Psoas muscle (tissue), 8 donors: Measurements from ENCODE around the gene TBXAS1. TPM values are rescaled to one million over a fixed set of nuclear protein-coding genes. Genes with fewer than 3 reads are reported as not detected.

Experiments used
- ATAC-seq, 4 donors: fragments of 200-7000 bp; cut with Tn5 transposase; one replicate each; pipeline ENCODE4 v1.9.1; 2020; ENCODE audit warnings: moderate library complexity in 3 of 4, mild to moderate bottlenecking in 2 of 4
- DNase-seq, 2 donors: peaks; one replicate each; pipeline ENCODE4 v3.0.0-alpha.2; 2020
- H3K27ac ChIP-seq: fragments of 200-600 bp; one replicate; pipeline ENCODE4 v1.8.0; 2022
- H3K27me3 ChIP-seq, 3 donors: fragments of 200-600 bp in 1 of 3; one replicate each; pipeline versions ENCODE4 v1.6.1 to v1.8.0; 2013 to 2022; ENCODE audit warnings: low read length in 2 of 3, mild to moderate bottlenecking in 2 of 3, moderate library complexity in 1 of 3; ENCODE audit not compliant: insufficient read depth in 3 of 3
- H3K36me3 ChIP-seq, 2 donors: fragments of 200-600 bp in 1 of 2; one replicate each; pipeline versions ENCODE4 v1.6.1 to v1.8.0; 2013 to 2022; ENCODE audit warnings: low read depth in 1 of 2, mild to moderate bottlenecking in 1 of 2, moderate library complexity in 1 of 2; ENCODE audit not compliant: insufficient read depth in 1 of 2
- H3K4me1 ChIP-seq: fragments of 200-600 bp; one replicate; pipeline ENCODE4 v1.8.0; 2022
- H3K4me3 ChIP-seq: fragments of 200-600 bp; one replicate; pipeline ENCODE4 v1.8.0; 2022; ENCODE audit warnings: mild to moderate bottlenecking
- H3K9me3 ChIP-seq: fragments of 200-600 bp; one replicate; pipeline ENCODE4 v1.8.0; 2022
- WGBS, 3 donors: extraction: QIAGEN DNeasy Blood & Tissue Kit; methylation state at CpG; one replicate each; pipeline versions ENCODE4 v1.1.6 to v1.1.7; 2013; 5-methylcytosine and 5-hydroxymethylcytosine counted together
- intact Hi-C, 2 donors: fragments of 100-400 bp; cut with DNase I; formaldehyde crosslinking; loops; one replicate each; pipeline versions ENCODE4 v1.11.0 to v1.14.2; 2022
- polyA plus RNA-seq, 3 donors: library from polyadenylated mRNA; stranded (reverse); fragments of 200-250 nt; gene quantifications; one replicate each; pipeline ENCODE4 v1.2.3, GENCODE V29; 2013
- total RNA-seq, 4 donors: library from RNA; stranded (reverse); fragmentation: NEBNext Ultra II Directional in 2 of 4; extraction: Animal tissue kit (Norgen Biotek cat#: 25700) in 2 of 4; gene quantifications; one replicate each; pipeline versions ENCODE4 v1.2.1 to v1.2.4, GENCODE V29; 2021 to 2023
- TF ChIP-seq, protein P1 (sequence below): fragments of 200-600 bp; IDR thresholded peaks from one replicate; pipeline ENCODE4 v1.8.0; 2022; ENCODE audit warnings: antibody characterized with exemption
- donor health status: healthy with polysubstance abuse.
- donor health status: DM: no; HTN: no; CAD: no; lungs with moderate emphysema.
- donor health status: Bipolar disorder and iron deficiency.
- donor health status: healthy.
- donor health status: DM: yes; HTN: yes; CAD: no.
- donor health status: DM: no; HTN: no; CAD: no.
- donor health status: DM: no; HTN: no; CAD: no.
- donor health status: DM: yes; HTN: yes; CAD: no.

The TBXAS1 gene
- total and polyA plus RNA-seq, 7 donors, result 0.90 to 2.9 (median 2.0) TPM

DNA sequence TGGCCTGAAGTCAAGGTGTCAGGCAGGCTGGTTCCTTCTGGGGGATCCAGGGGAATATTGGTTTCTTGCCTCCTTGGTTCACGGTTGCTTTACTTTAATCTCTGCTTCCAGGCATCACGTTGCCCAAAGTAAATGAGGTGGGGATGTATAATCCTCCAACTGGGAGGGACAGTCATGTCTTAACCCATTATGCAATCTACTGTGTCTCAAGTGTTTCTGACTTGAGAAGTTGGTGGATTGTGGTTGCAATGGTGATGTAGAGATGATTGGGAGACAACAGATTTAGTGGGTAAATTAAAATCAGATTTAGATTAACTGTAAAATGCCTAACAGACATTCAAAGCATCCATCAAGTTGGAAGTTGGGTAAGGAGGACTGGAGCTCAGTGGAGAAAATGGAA, 32.7 kb downstream of the TBXAS1 start:
- intact Hi-C loops, result no loop called here
- Histone ChIP-seq H3K27ac (no peak overlapping the region), H3K4me1 (no peaks in the 10 kb centered on the region), H3K36me3 (no peaks in the 10 kb centered on the region), H3K27me3 (no peaks in the 10 kb centered on the region), H3K9me3 (peaks cover 9% of the 10 kb centered on the region), H3K4me3 (no peak overlapping the region)
- WGBS, 3 donors, result 36 to 37% (median 37%) methylated on average over 2 of the region's 2 CpGs
- DNase-seq, result no peak
- no peak for ATAC-seq
- TF ChIP-seq, protein P1, sequence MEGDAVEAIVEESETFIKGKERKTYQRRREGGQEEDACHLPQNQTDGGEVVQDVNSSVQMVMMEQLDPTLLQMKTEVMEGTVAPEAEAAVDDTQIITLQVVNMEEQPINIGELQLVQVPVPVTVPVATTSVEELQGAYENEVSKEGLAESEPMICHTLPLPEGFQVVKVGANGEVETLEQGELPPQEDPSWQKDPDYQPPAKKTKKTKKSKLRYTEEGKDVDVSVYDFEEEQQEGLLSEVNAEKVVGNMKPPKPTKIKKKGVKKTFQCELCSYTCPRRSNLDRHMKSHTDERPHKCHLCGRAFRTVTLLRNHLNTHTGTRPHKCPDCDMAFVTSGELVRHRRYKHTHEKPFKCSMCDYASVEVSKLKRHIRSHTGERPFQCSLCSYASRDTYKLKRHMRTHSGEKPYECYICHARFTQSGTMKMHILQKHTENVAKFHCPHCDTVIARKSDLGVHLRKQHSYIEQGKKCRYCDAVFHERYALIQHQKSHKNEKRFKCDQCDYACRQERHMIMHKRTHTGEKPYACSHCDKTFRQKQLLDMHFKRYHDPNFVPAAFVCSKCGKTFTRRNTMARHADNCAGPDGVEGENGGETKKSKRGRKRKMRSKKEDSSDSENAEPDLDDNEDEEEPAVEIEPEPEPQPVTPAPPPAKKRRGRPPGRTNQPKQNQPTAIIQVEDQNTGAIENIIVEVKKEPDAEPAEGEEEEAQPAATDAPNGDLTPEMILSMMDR, result no peak

DNA sequence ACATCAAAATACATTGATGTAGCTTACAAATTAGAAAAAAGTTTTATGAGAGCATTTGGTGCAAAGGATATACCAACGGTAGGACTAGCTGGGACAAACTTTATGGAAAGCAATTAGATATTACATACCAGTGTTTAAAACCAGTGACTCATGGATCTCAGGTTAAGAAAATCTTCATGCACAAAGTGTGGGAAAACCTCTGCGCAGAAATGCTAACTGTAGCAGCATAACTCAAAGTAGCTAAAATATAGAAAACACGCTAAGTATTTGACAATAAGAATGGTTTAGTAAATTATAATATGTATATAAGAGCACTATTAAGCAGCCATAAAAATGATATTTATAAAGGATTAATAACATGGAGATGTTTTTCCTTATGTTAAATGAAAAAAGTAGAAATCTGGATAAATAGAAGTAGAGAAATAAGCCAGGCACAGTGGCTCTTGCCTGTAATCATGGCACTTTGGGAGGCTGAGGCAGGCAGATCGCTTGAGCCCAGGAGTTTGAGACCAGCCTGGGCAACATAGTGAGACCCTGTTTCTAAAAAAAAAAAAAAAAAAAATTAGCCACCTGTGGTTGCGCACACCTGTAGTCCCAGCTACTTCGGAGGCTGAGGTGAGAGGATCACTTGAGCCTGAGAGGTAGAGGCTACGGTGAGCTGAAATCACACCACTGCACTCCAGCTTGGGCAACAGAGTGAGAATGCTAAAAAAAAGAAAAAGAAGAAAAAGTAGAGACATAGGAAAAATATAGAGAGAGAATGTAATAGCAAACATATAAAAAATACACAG, 37.2 kb downstream of the TBXAS1 start:
- H3K4me1 ChIP-seq, result no peaks in the 10 kb centered on the region
- ATAC-seq, result no peak
- no peaks in the 10 kb centered on the region for H3K27me3 ChIP-seq
- H3K4me3 ChIP-seq, result no peak overlapping the region
- H3K9me3 ChIP-seq, result peaks cover 9% of the 10 kb centered on the region
- no peak for DNase-seq
- no peak overlapping the region for H3K27ac ChIP-seq
- intact Hi-C loops, result no loop called here
- TF ChIP-seq, protein P1, result no peak
- no peaks in the 10 kb centered on the region for H3K36me3 ChIP-seq
- 84 to 95% (median 92%) methylated on average over 7 of the region's 7 CpGs for WGBS, 3 donors

DNA sequence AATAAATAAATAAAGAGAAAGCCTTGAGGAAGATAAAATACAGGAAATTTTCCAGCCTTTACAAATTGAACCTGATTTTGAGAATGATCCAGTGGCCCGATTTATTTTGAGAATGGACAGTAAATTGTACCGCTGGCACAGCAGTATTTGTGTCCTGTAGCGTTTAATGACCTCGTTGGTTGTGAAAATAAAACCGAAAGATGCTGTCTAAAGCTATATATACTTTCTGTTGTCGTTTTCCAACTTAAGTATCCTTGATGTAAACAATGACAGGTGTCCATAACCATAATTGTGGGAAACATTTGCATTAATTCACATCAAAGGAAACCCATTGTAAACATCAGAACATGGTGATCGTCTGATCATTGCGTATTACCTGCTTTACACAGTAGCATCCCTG, 38.8 kb downstream of the TBXAS1 start:
- Histone ChIP-seq H3K36me3 (no peaks in the 10 kb centered on the region), H3K4me1 (no peaks in the 10 kb centered on the region), H3K9me3 (peaks cover 9% of the 10 kb centered on the region), H3K4me3 (no peak overlapping the region), H3K27ac (no peak overlapping the region), H3K27me3 (no peaks in the 10 kb centered on the region)
- ATAC-seq (no peak), DNase-seq (no peak)
- WGBS, 3 donors, result 88 to 90% (median 89%) methylated on average over 8 of the region's 8 CpGs
- intact Hi-C loops, result no loop called here
- TF ChIP-seq, protein P1, result no peak

DNA sequence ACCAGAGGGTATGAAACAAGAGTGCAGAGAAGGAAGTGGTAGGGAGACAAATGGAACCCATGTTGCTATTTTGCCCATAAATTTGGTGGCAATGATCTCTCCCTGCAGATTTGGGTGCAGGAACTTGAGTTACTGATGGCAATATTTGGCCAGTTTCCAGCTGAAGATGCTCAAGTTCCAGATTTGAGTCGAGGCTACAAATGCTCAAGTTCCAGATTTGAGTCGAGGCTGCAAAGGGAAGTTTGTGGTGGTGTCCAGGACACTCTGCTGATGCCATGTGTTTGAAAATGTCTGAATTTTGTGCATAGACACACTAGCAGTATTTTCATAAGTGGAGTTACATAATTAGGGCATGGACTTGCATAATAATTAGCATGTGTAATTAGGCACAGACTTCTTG, 40.8 kb downstream of the TBXAS1 start:
- intact Hi-C loops, result no loop called here
- Histone ChIP-seq H3K9me3 (no peaks in the 10 kb centered on the region), H3K27me3 (no peaks in the 10 kb centered on the region), H3K27ac (no peak overlapping the region), H3K36me3 (no peaks in the 10 kb centered on the region), H3K4me3 (no peak overlapping the region), H3K4me1 (no peaks in the 10 kb centered on the region)
- TF ChIP-seq, protein P1, result no peak
- ATAC-seq (no peak), DNase-seq (no peak)
- WGBS, 3 donors, result 52 to 68% (median 63%) methylated on average over 2 of the region's 2 CpGs

DNA sequence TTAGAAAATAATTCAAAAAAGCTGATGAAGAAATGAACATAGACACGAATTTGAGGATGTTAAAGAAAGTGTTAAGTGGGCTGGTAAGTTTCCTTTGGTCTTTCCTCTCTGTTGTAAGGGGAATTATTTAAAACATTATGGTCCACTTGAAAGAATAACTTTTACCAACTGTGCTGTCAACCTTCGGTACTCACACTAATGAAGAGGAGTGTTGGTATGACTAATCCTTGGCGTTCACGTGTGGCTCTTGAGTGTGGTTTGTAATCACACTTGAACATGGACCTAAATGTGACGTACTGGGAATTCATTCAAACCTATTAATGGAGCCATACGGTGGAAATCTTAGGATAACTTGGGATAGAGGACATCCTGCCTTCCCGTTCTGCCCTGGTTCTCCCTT, 41.3 kb downstream of the TBXAS1 start:
- intact Hi-C loops, result no loop called here
- H3K9me3 ChIP-seq, result no peaks in the 10 kb centered on the region
- 77 to 80% (median 77%) methylated on average over 7 of the region's 7 CpGs for WGBS, 3 donors
- no peaks in the 10 kb centered on the region for H3K36me3 ChIP-seq
- H3K27me3 ChIP-seq, result no peaks in the 10 kb centered on the region
- DNase-seq (no peak), ATAC-seq (no peak)
- TF ChIP-seq, protein P1, result no peak
- H3K4me1 ChIP-seq, result no peaks in the 10 kb centered on the region
- H3K4me3 ChIP-seq, result no peak overlapping the region
- no peak overlapping the region for H3K27ac ChIP-seq
